GM19193 (cell line): Measurements from ENCODE around the gene CBX2.

Source experiments
- POLR2A ChIP-seq: IDR thresholded peaks from 4 replicates; pipeline ENCODE4 v1.6.1; 2011; ENCODE audit not compliant: insufficient read depth, insufficient read length; ENCODE audit errors: extremely low read depth

CBX2 gene

DNA sequence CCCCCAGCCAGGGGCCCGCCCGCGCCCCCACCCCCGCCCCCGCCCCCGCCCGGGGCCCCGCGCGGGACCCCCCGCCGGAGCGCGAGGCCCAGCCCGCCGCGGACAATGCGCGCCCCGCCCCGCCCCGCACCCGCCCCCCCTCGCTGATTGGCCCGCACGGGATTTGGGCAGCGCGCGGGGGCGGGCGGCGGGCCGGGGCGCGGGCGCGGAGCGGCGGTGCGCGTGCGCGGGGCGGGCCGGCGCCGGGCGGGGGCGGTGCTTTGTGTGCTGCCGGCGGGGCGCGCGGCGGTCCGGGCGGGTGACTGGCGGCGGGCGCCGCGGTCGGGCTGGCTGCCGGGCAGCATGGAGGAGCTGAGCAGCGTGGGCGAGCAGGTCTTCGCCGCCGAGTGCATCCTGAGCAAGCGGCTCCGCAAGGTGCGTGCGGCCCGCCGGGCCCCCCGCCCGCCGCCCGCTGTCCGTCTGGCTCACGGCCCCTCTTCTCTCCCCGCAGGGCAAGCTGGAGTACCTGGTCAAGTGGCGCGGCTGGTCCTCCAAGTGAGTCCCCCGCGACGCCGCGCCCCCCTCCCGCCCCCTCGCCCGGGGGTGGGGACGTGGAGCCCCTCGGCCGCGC lies at the start of gene CBX2:
Gene CBX2, plus strand, starts transcription at position 255 of the 610 bp plus-strand sequence. Its CDS starts 88 bp downstream, at position 343.
- no peak for TF ChIP-seq POLR2A

DNA sequence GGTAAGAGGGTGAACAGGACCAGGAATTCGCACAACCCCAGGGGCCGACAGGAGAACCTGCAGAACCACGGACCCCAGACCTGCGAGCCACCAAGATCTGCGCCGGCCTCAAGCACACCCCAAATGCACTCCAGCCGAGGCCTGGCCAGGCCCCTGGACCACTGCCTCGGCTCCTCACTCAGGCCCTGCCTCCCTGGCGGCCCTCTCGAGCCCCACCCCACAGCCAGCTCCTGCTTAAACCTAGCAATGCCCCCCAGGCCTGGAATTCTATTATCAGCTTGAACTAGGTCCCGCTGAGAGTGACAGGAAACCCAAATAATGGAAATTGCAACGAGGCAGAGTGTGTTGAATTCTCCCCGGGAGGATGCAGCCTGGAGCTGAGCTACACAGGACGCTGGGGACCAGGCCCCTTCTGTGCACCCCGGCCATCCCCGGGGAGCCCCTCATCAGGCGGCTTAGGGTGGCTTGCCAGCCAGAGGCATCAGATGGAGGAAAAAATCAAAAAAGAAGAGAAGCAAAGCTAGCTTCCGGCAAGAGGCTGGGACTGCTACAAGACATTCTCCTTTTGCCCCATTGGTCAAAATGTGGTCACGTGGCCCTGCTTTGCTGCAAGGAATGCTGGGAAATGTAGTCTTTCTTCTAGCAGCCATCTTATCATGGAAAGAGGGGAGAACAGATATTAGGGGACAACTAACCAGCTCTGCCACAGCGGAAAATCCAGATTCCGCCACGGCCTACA lies 49.6 kb upstream of the CBX2 start:
- TF ChIP-seq POLR2A: no peak

DNA sequence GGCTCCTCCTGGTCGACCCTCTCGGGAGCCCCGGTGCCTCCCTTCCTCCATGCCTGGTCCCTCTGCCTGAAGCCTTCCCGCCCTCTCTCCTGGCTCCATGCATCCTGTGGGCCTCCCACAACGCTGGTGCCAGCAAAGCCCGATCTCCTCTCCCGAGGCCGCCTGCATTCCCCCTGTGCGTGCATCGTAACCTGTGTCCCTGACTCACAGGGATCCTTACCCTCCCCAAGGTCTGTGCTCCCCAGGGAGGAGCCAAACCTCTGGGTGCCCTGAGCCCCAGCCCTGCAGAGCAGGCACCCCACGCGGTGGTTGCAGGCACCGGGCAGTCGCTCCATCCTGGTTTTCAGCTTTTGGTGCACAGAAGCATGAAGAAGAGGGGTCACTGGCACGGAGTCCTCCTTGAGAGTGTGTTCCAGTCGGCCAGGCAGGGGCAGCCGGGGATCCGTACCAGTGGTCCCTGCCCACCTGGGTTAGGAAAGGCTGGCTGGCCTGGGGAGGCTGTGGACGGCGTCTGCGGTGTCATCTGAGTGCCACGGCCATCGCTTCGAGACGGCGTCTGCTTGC lies 49.0 kb upstream of the CBX2 start:
- no peak for TF ChIP-seq POLR2A

DNA sequence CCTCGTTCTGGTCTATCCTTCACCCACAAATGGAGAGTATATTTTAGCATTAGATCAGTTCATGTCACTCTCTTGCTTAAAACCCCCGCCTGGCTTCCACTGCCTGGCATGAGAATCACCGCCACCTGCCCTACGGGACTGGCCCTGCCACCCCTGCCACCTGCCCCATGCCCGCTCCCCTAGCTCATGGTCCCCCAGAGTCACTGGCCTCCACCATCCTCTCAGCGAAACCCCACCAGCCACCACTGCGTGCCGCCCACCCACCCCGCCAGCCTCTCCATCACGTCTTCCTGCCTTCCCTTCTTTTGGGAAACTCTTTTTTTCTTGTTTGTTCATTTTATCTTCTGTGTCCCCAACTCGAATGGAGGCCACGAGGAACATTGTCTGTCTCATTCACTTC lies 48.2 kb upstream of the CBX2 start:
- no peak for TF ChIP-seq POLR2A

DNA sequence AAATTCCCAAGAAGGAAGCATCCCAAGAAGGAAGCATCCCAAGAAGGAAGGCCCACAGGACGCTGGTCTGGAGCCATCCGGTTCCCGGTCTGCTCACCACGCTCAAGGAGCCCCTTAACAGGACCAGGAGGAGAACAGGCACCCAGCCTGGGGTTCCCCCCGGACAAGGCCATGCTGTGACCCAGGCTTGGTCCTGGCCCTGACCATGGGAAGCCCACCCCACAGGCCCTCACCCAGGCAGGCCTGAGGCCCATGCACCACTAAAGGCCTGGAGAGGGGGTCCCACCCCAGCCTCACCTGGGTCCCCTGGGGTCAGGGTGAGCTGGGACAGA lies 47.5 kb upstream of the CBX2 start:
- no peak for TF ChIP-seq POLR2A

DNA sequence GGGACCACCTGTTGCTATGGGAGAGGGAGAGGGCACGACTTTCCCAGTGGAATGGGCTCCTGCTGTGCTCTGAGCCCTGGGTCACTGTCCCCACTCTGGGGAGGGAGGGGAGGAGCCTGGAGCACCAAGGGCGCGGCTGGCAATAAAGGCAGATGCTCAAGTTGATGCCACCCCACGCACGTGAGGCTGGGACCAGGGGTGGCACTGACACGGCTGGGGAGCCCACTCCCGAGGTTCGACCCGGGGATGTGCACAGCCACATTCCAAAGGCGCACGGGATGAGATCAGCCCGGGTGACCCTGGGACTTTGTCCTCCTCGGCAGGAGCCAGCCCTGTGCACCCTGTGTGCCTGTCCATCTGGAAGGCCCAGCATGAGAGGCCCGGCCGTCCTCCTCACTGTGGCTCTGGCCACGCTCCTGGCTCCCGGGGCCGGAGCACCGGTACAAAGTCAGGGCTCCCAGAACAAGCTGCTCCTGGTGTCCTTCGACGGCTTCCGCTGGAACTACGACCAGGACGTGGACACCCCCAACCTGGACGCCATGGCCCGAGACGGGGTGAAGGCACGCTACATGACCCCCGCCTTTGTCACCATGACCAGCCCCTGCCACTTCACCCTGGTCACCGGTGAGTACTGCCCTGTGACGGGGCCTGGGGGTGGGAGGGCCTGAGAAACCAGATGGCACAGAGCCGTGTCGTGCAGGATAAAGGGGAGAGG lies 47.0 kb upstream of the CBX2 start, which contains the start of gene ENPP7:
Gene ENPP7, plus strand, starts transcription at position 175 of the 715 bp plus-strand sequence. Its CDS starts 197 bp downstream, at position 372.
- no peak for TF ChIP-seq POLR2A

DNA sequence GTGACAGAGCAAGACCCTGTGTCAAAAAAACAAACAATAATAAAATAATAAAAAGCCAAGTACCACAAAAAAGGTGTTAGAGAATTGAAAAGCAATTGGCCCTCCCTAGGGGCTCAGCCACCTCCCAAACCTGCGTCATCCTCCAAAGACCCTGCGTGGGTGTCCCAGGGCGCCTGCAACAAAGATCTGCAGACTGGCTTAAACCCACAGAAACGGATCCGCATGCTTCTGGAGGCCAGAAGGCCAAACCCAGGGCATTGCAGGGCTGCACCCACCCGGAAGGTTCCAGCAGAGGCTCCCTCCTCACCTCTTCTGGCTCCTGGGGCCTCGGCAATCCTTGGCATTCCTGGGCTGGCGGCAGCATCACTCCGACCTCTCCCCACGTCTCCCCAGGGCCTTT lies 45.7 kb upstream of the CBX2 start:
- no peak for TF ChIP-seq POLR2A

DNA sequence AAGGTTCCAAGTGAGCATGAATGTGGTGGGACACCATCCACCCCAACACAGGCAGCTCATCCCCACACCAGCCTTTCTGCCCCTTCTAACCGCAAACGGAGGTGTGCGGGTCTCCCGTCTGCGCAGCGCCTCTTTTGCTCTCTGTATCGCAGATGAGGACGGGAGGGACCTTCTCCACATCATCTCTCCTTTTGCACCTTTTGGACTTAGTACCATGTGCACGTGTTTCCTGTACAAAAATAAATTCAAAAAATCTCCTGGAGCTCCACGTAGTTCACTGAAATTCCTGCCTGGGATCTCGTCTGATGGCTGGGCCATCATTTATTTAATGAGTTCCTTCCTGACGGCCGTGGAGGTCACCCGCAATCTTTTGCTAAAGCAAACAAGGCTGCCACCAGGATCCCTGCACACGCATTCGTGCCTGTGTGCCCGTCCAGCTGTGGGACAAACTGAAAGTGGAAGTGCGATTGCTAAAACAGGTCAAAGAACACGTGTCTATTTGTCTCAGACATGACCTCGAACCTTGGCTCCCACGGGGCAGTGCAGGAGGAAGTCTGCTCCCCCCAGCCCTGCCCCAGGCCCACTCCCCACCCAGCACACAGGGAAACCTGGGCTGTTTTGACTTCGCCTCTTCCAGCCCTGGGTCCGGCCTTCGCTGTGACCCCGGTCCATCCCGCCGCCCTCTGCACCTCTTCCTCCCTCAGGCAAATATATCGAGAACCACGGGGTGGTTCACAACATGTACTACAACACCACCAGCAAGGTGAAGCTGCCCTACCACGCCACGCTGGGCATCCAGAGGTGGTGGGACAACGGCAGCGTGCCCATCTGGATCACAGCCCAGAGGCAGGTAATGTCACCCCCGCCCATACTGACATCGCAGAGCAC lies 44.9 kb upstream of the CBX2 start:
- no peak for TF ChIP-seq POLR2A

DNA sequence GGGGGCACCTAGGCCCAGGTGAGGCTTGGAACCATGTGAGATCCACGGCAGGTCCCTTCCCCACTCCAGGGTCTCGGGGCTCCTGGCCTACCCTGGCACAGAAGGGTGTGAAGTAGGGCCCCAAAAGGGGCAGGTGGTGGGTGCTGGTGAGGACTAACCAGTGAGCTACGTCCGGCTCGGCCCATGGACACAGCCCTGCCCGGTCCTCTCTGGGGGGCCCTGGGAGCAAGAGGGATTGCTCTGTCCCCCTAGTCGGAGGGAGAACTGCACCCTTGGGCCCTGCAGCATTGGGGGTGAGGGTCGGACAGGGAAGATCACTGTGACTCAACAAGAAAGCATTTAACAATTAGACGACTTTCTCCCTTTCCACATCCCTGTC lies 44.3 kb upstream of the CBX2 start:
- TF ChIP-seq POLR2A: no peak

DNA sequence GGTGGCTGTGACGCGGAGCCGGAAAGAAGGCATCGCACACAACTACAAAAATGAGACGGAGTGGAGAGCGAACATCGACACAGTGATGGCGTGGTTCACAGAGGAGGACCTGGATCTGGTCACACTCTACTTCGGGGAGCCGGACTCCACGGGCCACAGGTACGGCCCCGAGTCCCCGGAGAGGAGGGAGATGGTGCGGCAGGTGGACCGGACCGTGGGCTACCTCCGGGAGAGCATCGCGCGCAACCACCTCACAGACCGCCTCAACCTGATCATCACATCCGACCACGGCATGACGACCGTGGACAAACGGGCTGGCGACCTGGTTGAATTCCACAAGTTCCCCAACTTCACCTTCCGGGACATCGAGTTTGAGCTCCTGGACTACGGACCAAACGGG lies 42.9 kb upstream of the CBX2 start:
- no peak for TF ChIP-seq POLR2A

DNA sequence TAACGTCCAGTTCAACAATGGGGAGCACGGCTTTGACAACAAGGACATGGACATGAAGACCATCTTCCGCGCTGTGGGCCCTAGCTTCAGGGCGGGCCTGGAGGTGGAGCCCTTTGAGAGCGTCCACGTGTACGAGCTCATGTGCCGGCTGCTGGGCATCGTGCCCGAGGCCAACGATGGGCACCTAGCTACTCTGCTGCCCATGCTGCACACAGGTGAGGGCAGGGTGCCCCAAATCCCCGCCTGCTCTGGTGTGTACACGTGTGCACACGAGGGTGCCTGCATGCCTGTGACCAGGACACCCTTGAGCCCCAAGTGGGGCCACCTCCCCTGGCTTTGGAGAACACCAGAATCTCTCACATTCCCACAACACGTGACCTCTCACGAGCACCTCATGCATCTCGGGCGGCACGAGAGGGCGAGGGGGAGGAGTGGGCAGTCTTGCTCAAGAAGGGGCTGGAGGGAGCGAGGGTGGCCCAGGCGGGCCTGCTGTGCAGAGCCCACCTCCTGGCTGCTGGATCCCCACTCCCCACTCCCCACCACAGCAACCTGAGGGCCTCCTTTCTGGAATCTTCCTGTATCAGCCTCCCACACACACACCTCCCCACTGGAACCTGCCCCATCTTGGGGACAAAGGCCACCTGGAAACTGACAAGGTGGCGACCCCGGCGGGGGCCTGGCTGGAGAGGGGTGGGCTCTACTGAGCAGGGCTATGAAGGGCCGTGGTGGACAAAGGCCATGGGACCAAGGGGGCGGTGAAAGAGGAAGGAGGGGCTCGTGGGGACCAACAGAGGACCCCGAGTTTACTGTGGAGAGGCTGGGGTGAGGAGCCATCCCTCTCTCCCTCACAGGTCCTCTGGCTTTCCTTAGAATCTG lies 40.7 kb upstream of the CBX2 start:
- no peak for TF ChIP-seq POLR2A

DNA sequence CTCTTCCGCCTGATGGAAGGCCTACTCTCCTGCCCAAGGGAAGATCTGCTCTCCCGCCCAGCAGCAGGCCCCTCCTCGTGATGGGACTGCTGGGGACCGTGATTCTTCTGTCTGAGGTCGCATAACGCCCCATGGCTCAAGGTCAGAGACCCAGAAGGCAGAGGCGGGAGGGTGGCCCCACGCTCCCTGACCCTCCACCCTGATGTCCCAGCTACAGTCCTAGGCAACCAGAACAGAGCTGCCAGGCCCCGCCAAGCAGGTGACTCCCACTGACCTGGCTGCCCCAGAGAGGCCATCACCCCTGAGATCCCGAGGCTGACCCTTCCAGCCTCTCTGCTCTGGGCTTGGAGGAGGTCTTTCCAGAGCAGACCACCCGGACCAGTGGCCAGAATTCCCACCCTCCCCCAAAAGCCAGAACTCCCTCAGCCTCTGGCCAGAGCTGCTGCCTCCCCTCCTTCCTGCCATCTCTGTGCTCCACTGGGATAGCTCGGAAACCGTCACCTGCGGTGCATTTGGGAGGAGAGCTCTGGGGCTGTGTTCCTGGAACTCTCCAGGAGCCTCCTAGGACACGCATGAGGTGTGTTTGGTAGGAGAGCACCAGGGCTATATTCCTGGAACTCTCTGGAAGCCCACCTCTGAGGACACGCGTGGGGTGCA lies 39.9 kb upstream of the CBX2 start:
- no peak for TF ChIP-seq POLR2A

DNA sequence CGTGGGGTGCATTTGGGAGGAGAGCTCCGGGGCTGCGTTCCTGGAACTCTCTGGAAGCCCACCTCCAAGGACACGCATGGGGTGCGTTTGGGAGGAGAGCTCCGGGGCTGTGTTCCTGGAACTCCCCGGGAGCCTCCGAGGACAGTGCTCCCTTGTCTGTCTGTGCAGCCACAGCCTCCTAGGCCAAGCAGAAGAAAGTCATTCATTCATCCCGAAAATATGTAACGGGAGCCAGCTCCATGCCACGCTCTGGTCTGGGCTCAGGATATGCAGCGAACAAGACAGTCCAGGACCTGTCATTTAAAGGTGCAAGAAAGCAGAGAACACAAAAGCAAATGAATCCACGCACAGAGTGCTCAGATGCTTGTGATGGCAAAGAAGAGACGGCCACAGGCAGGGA lies 39.3 kb upstream of the CBX2 start:
- TF ChIP-seq POLR2A: no peak
